ENCODE data around the gene IKZF3. TPM values are rescaled to one million over a fixed set of nuclear protein-coding genes. Genes with fewer than 3 reads are reported as not detected.
A peak's percentile ranks its signal among the peaks of the same experiment; 100 is the strongest.

IKZF3 gene
- total RNA-seq, 2 experiments from 2014 or later: 39.7 to 39.9 TPM

DNA sequence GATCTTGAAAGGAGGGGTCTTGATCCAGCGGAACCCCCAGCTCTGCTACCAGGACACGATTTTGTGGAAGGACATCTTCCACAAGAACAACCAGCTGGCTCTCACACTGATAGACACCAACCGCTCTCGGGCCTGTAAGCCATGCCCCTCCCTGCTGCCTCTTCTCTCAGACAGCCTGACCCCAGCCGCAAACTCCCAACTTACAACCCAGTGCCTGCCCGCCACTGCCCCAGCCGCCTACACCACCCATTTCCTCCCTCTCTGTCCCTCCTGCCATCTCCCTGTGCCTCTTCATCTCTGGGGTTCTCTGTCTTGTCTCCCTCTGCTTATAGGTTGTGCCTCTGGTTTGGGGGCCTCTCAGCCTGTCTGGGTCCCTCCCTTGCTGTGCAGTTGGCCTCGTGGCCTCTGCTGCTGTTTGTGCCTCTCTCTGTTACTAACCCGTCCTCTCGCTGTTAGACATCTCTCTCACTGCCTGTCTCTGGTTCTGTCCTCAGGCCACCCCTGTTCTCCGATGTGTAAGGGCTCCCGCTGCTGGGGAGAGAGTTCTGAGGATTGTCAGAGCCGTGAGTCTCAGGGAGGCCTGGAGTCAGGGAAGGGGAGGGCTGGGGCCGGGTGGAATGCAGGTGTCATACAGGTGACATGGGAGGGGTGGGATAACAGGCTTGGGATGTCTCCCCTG lies 154.7 kb downstream of the IKZF3 start:
- no peak overlapping the region for H3K27ac Mint-ChIP-seq
- Histone ChIP-seq H3K4me1 (ENCODE audit: insufficient read depth, low read length) (peaks cover 25% of the 10 kb centered on the region), H3K27ac (ENCODE audit: low read depth in 1 of 2, low read length in 2 of 2) (no peak overlapping the region), H3K4me3 (ENCODE audit: low read length) (no peak overlapping the region), H3K36me3 (ENCODE audit: insufficient read depth, low read length) (no peaks in the 10 kb centered on the region), H3K27me3 (ENCODE audit: control insufficient read depth in 1 of 2, insufficient read depth in 2 of 2, low read length in 2 of 2) (no peaks in the 10 kb centered on the region), H3K9me3 (ENCODE audit: control insufficient read depth in 1 of 2, insufficient read depth in 1 of 2, low read length in 2 of 2) (no peaks in the 10 kb centered on the region)
- no peak for ATAC-seq (ENCODE audit: poor library complexity)
- no peaks in the 10 kb centered on the region for H3K9me3 Mint-ChIP-seq
- no peaks in the 10 kb centered on the region for H3K27me3 Mint-ChIP-seq
- ChIA-PET CTCF (no interaction called here), POLR2A (no interaction called here)
- no peak overlapping the region for H3K4me3 Mint-ChIP-seq
- no peaks in the 10 kb centered on the region for H3K36me3 Mint-ChIP-seq (ENCODE audit: low read depth)
- intact Hi-C loops (cut with DNase I, micrococcal nuclease): no loop called here
- DNase-seq: peak in 2 of 14 experiments; percentile 6 to 21
- peaks cover 9% of the 10 kb centered on the region for H3K4me1 Mint-ChIP-seq (ENCODE audit: low read depth)
- TF ChIP-seq, protein P1, sequence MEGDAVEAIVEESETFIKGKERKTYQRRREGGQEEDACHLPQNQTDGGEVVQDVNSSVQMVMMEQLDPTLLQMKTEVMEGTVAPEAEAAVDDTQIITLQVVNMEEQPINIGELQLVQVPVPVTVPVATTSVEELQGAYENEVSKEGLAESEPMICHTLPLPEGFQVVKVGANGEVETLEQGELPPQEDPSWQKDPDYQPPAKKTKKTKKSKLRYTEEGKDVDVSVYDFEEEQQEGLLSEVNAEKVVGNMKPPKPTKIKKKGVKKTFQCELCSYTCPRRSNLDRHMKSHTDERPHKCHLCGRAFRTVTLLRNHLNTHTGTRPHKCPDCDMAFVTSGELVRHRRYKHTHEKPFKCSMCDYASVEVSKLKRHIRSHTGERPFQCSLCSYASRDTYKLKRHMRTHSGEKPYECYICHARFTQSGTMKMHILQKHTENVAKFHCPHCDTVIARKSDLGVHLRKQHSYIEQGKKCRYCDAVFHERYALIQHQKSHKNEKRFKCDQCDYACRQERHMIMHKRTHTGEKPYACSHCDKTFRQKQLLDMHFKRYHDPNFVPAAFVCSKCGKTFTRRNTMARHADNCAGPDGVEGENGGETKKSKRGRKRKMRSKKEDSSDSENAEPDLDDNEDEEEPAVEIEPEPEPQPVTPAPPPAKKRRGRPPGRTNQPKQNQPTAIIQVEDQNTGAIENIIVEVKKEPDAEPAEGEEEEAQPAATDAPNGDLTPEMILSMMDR (IDR thresholded peaks at IDR 0.05): no peak

Small RNA genes within 50 kb of the gene (microRNA-seq; reads per million reads assigned to microRNA genes)
- gene MIR4728 (ENCODE audit: borderline microRNAs expressed, borderline replicate concordance): not detected

Other genes with a start within 250 kb of the IKZF3 start
- under 1 TPM in 1 of 2 experiments, not detected in 1; 0.25 TPM for gene PPP1R1B, start 237.4 kb downstream of the IKZF3 start, total RNA-seq
- 10 to 100 TPM; 96.5 to 99.9 TPM for gene STARD3, start 227.2 kb downstream of the IKZF3 start, total RNA-seq
- 1 to 10 TPM; 6.4 TPM for gene TCAP, start 199.0 kb downstream of the IKZF3 start, total RNA-seq
- under 1 TPM in 1 of 2 experiments, not detected in 1; 0.47 TPM for gene PNMT, start 195.9 kb downstream of the IKZF3 start, total RNA-seq
- 10 to 100 TPM; 26.1 to 30.7 TPM for gene PGAP3, start 176.3 kb downstream of the IKZF3 start, total RNA-seq
- gene ERBB2, start 164.2 kb downstream of the IKZF3 start, total RNA-seq: 1 to 10 TPM; 2.4 to 4.6 TPM
- gene MIEN1, start 133.8 kb downstream of the IKZF3 start, total RNA-seq: 10 to 100 TPM; 31.5 to 32.3 TPM
- not detected for gene GRB7, start 126.4 kb downstream of the IKZF3 start, total RNA-seq
- gene ZPBP2, start 3.9 kb upstream of the IKZF3 start, total RNA-seq: not detected
- 10 to 100 TPM; 22.3 to 22.7 TPM for gene GSDMB, start 54.3 kb upstream of the IKZF3 start, total RNA-seq
- gene ORMDL3, start 63.3 kb upstream of the IKZF3 start, total RNA-seq: 100 to 1,000 TPM; 103 to 105 TPM
- gene LRRC3C, start 63.4 kb upstream of the IKZF3 start, total RNA-seq: not detected
- gene GSDMA, start 98.7 kb upstream of the IKZF3 start, total RNA-seq: under 1 TPM in 1 of 2 experiments, not detected in 1; 0.14 TPM
- gene PSMD3, start 116.5 kb upstream of the IKZF3 start, total RNA-seq: 10 to 100 TPM; 66.7 to 71.9 TPM
- not detected for gene CSF3, start 151.1 kb upstream of the IKZF3 start, total RNA-seq
- 10 to 100 TPM; 82.9 to 85.3 TPM for gene MED24, start 190.1 kb upstream of the IKZF3 start, total RNA-seq
- 10 to 100 TPM; 35.2 to 36.4 TPM for gene THRA, start 198.7 kb upstream of the IKZF3 start, total RNA-seq
- 10 to 100 TPM; 29.6 to 34.1 TPM for gene NR1D1, start 236.3 kb upstream of the IKZF3 start, total RNA-seq